HG03139 (cell line): ENCODE measurements around the gene PRKCH.

Experiments used
- ATAC-seq: cut with Tn5 transposase; IDR thresholded peaks from one replicate; pipeline ENCODE4 v1.9.1; 2021; ENCODE audit not compliant: unreplicated experiment

The PRKCH gene

GRCh38 chr14:61335049-61335448 is 13.7 kb downstream of the PRKCH start:
- ATAC-seq: no peak

GRCh38 chr14:61335671-61336275 is 14.4 kb downstream of the PRKCH start:
- ATAC-seq: no peak

- no peak for ATAC-seq
These were observed 16.5 kb downstream of the PRKCH start for GRCh38 chr14:61337893-61338292.

GRCh38 chr14:61338457-61338856 is 17.1 kb downstream of the PRKCH start:
- no peak for ATAC-seq

GRCh38 chr14:61341275-61342206 is 20.2 kb downstream of the PRKCH start:
- ATAC-seq: no peak

GRCh38 chr14:61342486-61342885 is 21.1 kb downstream of the PRKCH start:
- no peak for ATAC-seq

- ATAC-seq: no peak
These were observed 21.6 kb downstream of the PRKCH start for GRCh38 chr14:61342932-61343331.

GRCh38 chr14:61343471-61343870 is 22.1 kb downstream of the PRKCH start:
- no peak for ATAC-seq

- ATAC-seq: no peak
These were observed 22.6 kb downstream of the PRKCH start for GRCh38 chr14:61343991-61344405.

GRCh38 chr14:61344437-61345150 is 23.2 kb downstream of the PRKCH start:
- ATAC-seq: no peak

GRCh38 chr14:61345151-61345482 is 23.7 kb downstream of the PRKCH start:
- no peak for ATAC-seq

GRCh38 chr14:61346221-61346620 is 24.8 kb downstream of the PRKCH start:
- ATAC-seq: no peak

GRCh38 chr14:61346793-61347192 is 25.4 kb downstream of the PRKCH start:
- no peak for ATAC-seq

- no peak for ATAC-seq
These were observed 26.6 kb downstream of the PRKCH start for GRCh38 chr14:61347826-61348443.

- ATAC-seq: no peak
These were observed 29.3 kb downstream of the PRKCH start for GRCh38 chr14:61350427-61351270.

- ATAC-seq: no peak
These were observed 30.1 kb downstream of the PRKCH start for GRCh38 chr14:61351477-61351876.

- no peak for ATAC-seq
These were observed 34.5 kb downstream of the PRKCH start for GRCh38 chr14:61355892-61356325.

- no peak for ATAC-seq
These were observed 35.7 kb downstream of the PRKCH start for GRCh38 chr14:61357123-61357522.

- ATAC-seq: no peak
These were observed 37.3 kb downstream of the PRKCH start for GRCh38 chr14:61358554-61359226.
